Stimulated activated CD4-positive, alpha-beta T cell treated with anti-CD3 and anti-CD28 coated beads, Interleukin-1b, Interleukin-23, amount 100 ng/mL, for 1 hour (primary cell): ENCODE measurements around the gene NDST1.

ENCODE experiments used
- DNase-seq, 2 donors: peaks; one replicate each; pipeline ENCODE4 v3.0.0-alpha.2; 2020; ENCODE audit warnings: low read depth in 2 of 2

The NDST1 gene

DNA sequence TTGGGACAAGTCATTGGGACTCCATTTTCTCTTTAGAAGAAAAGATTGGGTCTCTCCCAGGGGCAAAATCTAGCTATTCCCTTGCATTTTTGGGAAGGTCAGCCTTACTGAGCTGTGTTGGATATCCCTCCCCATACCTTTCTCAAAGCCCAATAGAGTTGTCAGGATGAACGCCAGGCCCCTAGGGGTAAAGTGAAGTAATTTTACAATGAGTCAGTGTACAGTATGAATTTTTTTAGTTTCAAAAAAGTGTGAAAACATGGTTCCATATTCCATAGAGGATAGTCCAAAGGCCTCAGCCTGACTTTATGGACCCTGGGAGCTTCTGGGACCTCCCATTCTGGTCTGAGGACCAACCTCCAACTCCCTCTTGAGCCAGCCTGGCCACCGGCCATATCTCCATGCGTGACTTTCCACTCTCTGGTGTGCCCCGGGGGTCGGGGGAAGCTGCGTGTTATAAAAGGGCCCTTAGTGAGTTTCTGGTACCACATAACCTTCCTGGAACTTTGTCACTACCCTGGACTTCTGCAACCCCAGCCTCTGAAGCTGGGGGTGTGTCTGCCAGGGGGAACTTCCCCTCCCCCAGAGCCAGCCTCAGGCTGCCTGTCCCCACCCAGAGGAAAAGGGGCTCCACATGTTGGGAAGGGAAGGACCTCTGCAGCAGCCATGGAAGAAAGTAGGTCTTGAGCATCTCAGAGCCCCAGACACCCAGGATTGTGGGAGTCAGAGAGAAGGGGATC, 80.1 kb downstream of the NDST1 start:
- DNase-seq, result no peak

DNA sequence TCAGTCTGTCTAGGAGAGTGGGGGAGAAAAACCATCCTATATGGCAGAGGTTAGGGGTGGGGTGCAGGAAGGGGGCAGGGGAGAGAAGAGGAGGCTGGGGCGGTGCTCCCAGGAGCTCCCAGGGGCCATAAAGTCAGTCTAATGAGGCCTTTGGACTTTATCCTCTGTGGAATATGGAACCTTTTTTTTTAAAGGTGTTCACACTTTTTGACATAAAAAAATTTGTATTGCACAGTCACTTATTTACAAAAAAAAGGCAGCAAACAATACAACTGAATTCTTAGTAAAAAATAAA, 80.6 kb downstream of the NDST1 start:
- DNase-seq, result no peak

GRCh38 chr5:150589862-150590601, 82.1 kb downstream of the NDST1 start:
- no peak for DNase-seq

- DNase-seq, result no peak
Observed at GRCh38 chr5:150590979-150591695, 83.2 kb downstream of the NDST1 start.

DNA sequence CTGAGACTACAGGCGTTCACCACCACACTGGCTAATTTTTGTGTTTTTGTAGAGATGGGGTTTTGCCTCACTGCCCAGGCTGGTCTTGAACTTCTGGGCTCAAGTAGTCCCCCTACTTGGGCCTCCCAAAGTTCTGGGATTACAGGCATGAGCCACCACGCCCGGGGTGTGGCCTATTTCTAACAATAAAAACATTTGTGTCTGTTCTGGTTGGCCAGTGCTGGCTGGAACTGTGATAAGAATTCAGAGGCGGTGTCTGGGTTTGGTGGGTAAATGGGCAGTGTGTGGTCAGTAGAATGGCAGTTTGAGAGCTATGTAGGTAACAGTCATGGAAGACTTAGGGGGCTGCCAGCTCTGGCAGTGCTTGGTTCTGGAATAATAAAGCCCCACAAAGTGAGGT, 85.7 kb downstream of the NDST1 start:
- no peak for DNase-seq

GRCh38 chr5:150593996-150594395, 86.1 kb downstream of the NDST1 start:
- DNase-seq, result no peak

DNA sequence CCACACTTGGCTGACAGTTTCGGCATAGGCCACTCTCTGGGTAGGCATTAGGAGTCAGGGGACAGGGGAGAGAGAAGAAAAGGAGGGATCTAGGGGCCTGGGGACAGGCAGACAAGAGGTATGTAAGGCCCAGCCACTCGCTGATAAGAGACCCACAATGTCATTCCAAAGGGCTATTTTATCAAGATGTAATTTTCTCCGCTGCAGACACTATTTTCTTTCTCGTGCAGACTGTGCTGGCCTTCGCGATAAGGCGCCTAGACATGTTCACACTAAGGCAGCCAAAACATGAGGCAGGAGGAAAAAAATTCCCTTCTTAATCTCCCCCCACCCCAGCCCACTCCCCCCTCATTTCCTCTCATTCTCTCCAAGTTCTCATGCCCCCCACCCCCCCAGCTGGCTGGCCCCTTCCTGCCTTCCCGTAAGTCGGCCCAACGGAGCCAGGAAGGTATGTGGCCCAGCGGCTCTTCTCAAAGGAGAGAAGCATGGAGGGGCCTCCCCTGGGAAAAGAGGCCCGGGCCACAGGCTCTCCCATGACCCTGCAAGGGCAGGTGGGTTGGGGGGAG, 87.6 kb downstream of the NDST1 start:
- DNase-seq, result no peak

- DNase-seq, result no peak
Observed at GRCh38 chr5:150596313-150596712, 88.4 kb downstream of the NDST1 start.

DNA sequence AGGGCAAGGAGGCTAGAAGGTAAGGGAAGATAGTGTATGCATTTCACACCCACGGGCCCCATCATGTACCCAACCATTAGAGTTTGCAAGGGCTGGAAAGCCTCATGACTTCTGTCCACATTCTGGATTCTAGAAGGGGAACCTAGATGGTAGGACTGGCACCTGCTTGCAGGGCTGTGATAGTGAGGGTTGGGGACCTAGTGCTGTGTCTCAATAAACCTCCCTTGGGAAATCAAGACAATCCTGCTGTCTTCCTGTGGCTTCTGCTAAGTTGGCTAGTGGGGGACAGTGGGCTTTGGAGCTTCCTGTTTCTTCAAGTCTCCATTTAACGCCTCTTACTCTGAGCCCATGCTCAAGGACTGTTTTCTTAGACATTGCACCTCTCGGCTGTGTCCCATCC, 88.9 kb downstream of the NDST1 start:
- DNase-seq, result no peak

GRCh38 chr5:150598006-150598405, 90.1 kb downstream of the NDST1 start:
- DNase-seq, result no peak

- no peak for DNase-seq
Observed at GRCh38 chr5:150598821-150599273, 90.9 kb downstream of the NDST1 start.

- no peak for DNase-seq
Observed at GRCh38 chr5:150599281-150599680, 91.3 kb downstream of the NDST1 start.

DNA sequence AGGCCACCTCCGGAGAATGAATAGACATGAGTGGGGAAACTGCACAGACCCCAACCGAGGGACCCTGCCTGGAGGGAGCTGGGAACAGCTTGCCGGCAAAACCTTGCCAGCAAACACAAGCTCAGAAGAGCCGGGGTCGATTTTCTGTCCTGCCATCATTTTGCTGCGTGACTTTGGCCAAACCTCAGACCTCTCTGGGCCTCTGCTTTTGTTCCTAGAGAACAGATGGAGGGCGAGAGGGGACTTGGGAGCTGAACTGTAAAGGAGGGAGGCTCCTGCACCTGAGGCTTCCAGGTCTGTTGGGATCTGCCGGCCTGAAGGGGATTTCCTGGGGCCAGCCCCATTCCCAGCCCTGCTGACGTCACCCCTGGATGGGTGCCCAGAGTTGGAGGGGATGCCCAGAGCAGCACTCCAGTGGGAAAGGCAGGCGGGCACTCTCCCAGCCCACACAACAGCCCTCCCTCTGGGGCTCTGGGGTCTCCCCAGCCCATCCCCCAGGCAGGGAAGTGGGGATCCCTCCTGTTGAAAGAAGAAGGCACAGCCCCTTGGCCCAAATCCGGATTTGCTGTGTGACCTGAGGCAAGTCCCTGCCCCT, 92.1 kb downstream of the NDST1 start:
- DNase-seq, result no peak

- DNase-seq, result no peak
Observed at GRCh38 chr5:150600616-150601490, 92.9 kb downstream of the NDST1 start.

- DNase-seq, result no peak
Observed at GRCh38 chr5:150601491-150602345, 93.8 kb downstream of the NDST1 start.

DNA sequence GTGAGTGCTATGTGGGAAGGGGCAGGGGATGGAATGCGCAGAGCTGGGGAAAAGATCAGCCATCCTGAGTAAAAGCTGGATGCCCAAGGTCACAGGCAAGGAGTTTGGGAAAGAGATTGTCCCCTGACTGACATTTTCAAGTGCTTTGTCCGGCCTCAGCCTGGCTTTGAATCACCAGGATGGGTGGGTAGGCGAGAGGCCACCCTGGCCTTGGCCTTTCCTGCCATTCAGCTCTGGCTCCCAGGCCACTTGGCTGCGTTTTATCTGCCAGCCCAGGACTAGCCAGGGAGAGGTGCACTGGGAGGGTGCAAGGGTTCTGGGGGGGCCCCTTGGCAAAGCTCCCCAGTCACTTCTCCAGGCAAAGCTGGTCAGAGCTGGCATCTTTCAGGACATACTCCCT, 95.1 kb downstream of the NDST1 start:
- no peak for DNase-seq

- no peak for DNase-seq
Observed at GRCh38 chr5:150603491-150603890, 95.6 kb downstream of the NDST1 start.

- DNase-seq, result no peak
Observed at GRCh38 chr5:150604010-150604409, 96.1 kb downstream of the NDST1 start.

DNA sequence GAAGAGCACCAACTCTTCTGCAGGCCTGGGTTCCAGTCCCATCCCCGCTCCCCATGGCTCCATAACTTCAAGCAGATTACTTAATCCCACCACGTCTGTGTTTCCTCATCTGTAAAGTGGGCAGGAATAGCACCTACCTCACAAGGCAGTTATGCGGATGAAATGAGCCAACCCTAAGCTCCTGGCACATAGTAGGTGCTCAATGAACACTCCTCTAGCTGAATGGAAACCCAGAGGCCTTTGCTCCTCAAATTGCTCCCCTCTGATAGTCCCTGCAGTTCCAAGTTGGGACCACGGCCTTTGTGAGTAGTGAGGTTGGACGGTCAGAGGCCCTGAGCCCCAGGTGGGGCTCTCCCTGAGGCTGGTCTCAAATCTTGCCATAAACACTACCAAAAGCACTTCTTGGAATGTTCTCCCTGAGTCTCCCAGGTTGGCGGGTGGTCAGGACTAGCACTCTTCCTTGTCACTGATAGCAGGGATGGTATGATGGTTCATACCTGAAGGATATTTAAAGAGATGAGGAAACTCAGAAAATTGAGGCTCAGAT, 97.0 kb downstream of the NDST1 start:
- DNase-seq, result no peak

DNA sequence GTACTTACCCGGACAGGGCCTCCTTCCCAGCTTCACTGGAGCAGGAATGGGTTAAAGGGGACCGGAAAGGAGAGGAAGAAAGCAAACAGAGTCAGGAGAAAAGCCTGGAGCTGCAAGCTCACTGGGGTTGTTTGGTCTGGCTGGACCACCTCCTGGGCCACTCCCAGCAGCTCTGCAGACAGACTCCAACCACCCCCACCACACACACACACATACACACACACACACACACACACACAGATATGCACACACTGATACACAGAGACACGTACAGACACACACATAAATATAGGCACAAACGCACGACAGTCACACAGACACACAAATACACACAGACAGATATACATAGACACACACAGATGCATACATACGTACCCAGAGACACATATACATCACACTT, 97.6 kb downstream of the NDST1 start:
- DNase-seq, result no peak
